CD14-positive monocyte (primary cell): ENCODE measurements around the gene PTGDS. TPM values are rescaled to one million over a fixed set of nuclear protein-coding genes. Genes with fewer than 3 reads are reported as not detected.

Source experiments
- DNase-seq, 3 donors: peaks; one replicate each; pipeline ENCODE4 v3.0.0-alpha.2; 2011 to 2022
- H2AFZ ChIP-seq: 2 replicates; pipeline ENCODE4 v1.6.0; 2012; ENCODE audit warnings: mild to moderate bottlenecking, low read depth, low read length, inconsistent platforms; ENCODE audit not compliant: insufficient read depth, poor library complexity, severe bottlenecking
- H3K27ac ChIP-seq, 2 donors: 1 replicate in 1 of 2; 2 replicates in 1 of 2; pipeline ENCODE4 v1.5.1; 2012 to 2013; ENCODE audit warnings: low read length in 2 of 2, control low read depth in 1 of 2, inconsistent platforms in 1 of 2, low read depth in 1 of 2, mild to moderate bottlenecking in 1 of 2
- H3K27me3 ChIP-seq, 2 donors: one replicate each; pipeline versions ENCODE4 v1.6.0 to v1.6.1; 2011 to 2013; ENCODE audit warnings: low read length in 2 of 2; ENCODE audit not compliant: control insufficient read depth in 2 of 2, insufficient read depth in 2 of 2
- H3K36me3 ChIP-seq, 2 donors: replicated peaks in 1 of 2; 1 replicate in 1 of 2; 2 replicates in 1 of 2; pipeline versions ENCODE4 v1.5.1 to v1.6.1; 2012 to 2013; ENCODE audit warnings: low read length in 2 of 2, control low read depth in 1 of 2, inconsistent platforms in 1 of 2, mild to moderate bottlenecking in 1 of 2; ENCODE audit not compliant: insufficient read depth in 2 of 2, control insufficient read depth in 1 of 2
- H3K4me1 ChIP-seq, 2 donors: 1 replicate in 1 of 2; 2 replicates in 1 of 2; pipeline versions ENCODE4 v1.5.1 to v1.6.1; 2012 to 2013; ENCODE audit warnings: low read length in 2 of 2, control low read depth in 1 of 2, inconsistent platforms in 1 of 2, mild to moderate bottlenecking in 1 of 2, moderate library complexity in 1 of 2; ENCODE audit not compliant: insufficient read depth in 2 of 2, control insufficient read depth in 1 of 2
- H3K4me2 ChIP-seq: replicated peaks from 2 replicates; pipeline ENCODE3; 2012; ENCODE audit warnings: low read length, moderate library complexity, mild to moderate bottlenecking; ENCODE audit not compliant: poor library complexity, severe bottlenecking; ENCODE audit errors: extremely low read depth
- H3K4me3 ChIP-seq, 3 experiments: fragments of 200-600 bp in 1 of 3; sonication (generic) in 1 of 3; replicated peaks in 1 of 3; 1 replicate in 2 of 3; 2 replicates in 1 of 3; pipeline ENCODE4 v1.5.1; 2011 to 2013; ENCODE audit warnings: low read length in 3 of 3, mild to moderate bottlenecking in 3 of 3, control low read depth in 2 of 3, low read depth in 2 of 3, inconsistent platforms in 1 of 3, moderate library complexity in 1 of 3
- H3K79me2 ChIP-seq: 2 replicates; pipeline ENCODE4 v1.6.0; 2012; ENCODE audit warnings: mild to moderate bottlenecking, control low read depth, inconsistent platforms, low read length, moderate library complexity; ENCODE audit not compliant: insufficient read depth
- H3K9ac ChIP-seq: 2 replicates; pipeline ENCODE4 v1.6.0; 2017; ENCODE audit warnings: low read length, mild to moderate bottlenecking; ENCODE audit not compliant: insufficient read depth, poor library complexity, severe bottlenecking
- H3K9me3 ChIP-seq, 2 donors: replicated peaks in 1 of 2; 1 replicate in 1 of 2; 2 replicates in 1 of 2; pipeline versions ENCODE4 v1.5.1 to v1.6.1; 2012 to 2013; ENCODE audit warnings: low read length in 2 of 2, control low read depth in 1 of 2; ENCODE audit not compliant: control insufficient read depth in 1 of 2, insufficient read depth in 1 of 2
- H4K20me1 ChIP-seq: 2 replicates; pipeline ENCODE4 v1.6.0; 2012; ENCODE audit warnings: mild to moderate bottlenecking, low read length, control low read depth, moderate library complexity; ENCODE audit not compliant: insufficient read depth
- H3K27ac Mint-ChIP-seq, 7 donors: one replicate each; pipeline ENCODE4 v1.8.0; 2020; ENCODE audit warnings: mild to moderate bottlenecking in 7 of 7, mixed read lengths in 7 of 7, moderate library complexity in 6 of 7, inconsistent platforms in 2 of 7
- H3K27me3 Mint-ChIP-seq, 3 donors: one replicate each; pipeline ENCODE4 v1.8.0; 2021 to 2022; ENCODE audit warnings: low read depth in 3 of 3, mild to moderate bottlenecking in 3 of 3, mixed read lengths in 3 of 3, moderate library complexity in 3 of 3, inconsistent platforms in 1 of 3
- H3K36me3 Mint-ChIP-seq, 2 donors: one replicate each; pipeline ENCODE4 v1.8.0; 2020; ENCODE audit warnings: mixed read lengths in 2 of 2, inconsistent platforms in 1 of 2, mild to moderate bottlenecking in 1 of 2
- H3K4me1 Mint-ChIP-seq: one replicate; pipeline ENCODE4 v1.8.0; 2020; ENCODE audit warnings: mild to moderate bottlenecking, mixed read lengths
- H3K4me3 Mint-ChIP-seq, 2 donors: one replicate each; pipeline ENCODE4 v1.8.0; 2020; ENCODE audit warnings: mild to moderate bottlenecking in 2 of 2, mixed read lengths in 2 of 2, moderate library complexity in 1 of 2
- H3K9me3 Mint-ChIP-seq, 7 donors: one replicate each; pipeline ENCODE4 v1.8.0; 2020 to 2022; ENCODE audit warnings: mixed read lengths in 7 of 7, mild to moderate bottlenecking in 6 of 7, moderate library complexity in 6 of 7, inconsistent platforms in 2 of 7
- WGBS: methylation state at CpG from one replicate; pipeline ENCODE4 v1.1.5; 2013; ENCODE audit warnings: missing lambda C conversion rate; ENCODE audit not compliant: insufficient coverage; 5-methylcytosine and 5-hydroxymethylcytosine counted together
- intact Hi-C, 2 donors: fragments of 100-400 bp; cut with micrococcal nuclease; formaldehyde crosslinking; loops; one replicate each; pipeline versions ENCODE4 v1.15.0 to v1.15.1; 2023
- polyA plus RNA-seq, 3 donors: library from polyadenylated mRNA; depleted of rRNA in 1 of 3; unstranded in 2 of 3; stranded (reverse) in 1 of 3; fragments of 300-500 nt in 2 of 3; fragments of >200 nt in 1 of 3; fragmentation: Illumina TruSeq in 2 of 3; gene quantifications; 1 replicate in 2 of 3; 2 replicates in 1 of 3; pipeline ENCODE4 v1.2.3, GENCODE V29; 2012 to 2021
- TF ChIP-seq, protein P1 (sequence below): fragments of 200-600 bp; IDR thresholded peaks from one replicate; pipeline ENCODE4 v1.8.0; 2022; ENCODE audit warnings: antibody characterized with exemption, mild to moderate bottlenecking

Gene PTGDS
- polyA plus RNA-seq, 3 donors: 0.34 to 1.5 TPM; not detected in 1

DNA sequence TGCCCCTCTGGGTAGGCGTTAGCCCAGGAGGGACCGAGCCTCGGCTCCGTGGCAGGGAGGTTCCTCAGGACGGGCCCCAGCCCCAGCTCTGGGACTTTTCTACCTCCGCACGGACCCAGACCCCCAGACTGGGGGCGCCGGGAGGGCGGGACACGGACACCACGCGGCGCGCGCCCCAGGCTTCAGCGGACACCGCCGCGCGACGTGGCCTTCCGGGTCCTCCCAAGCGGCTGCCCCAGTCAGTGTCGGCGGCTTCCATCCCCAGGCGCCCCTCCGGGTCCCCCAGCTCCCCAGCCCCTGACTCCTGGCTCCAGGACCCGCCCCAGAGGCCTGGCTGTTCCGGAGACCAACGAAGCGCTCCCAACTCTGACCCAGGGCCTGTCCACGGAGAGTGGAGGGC is 8.5 kb downstream of the PTGDS start:
- TF ChIP-seq, protein P1, sequence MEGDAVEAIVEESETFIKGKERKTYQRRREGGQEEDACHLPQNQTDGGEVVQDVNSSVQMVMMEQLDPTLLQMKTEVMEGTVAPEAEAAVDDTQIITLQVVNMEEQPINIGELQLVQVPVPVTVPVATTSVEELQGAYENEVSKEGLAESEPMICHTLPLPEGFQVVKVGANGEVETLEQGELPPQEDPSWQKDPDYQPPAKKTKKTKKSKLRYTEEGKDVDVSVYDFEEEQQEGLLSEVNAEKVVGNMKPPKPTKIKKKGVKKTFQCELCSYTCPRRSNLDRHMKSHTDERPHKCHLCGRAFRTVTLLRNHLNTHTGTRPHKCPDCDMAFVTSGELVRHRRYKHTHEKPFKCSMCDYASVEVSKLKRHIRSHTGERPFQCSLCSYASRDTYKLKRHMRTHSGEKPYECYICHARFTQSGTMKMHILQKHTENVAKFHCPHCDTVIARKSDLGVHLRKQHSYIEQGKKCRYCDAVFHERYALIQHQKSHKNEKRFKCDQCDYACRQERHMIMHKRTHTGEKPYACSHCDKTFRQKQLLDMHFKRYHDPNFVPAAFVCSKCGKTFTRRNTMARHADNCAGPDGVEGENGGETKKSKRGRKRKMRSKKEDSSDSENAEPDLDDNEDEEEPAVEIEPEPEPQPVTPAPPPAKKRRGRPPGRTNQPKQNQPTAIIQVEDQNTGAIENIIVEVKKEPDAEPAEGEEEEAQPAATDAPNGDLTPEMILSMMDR: no peak
- H3K4me2 ChIP-seq: no peak overlapping the region
- Mint-ChIP-seq H3K27me3 (peaks cover 55 to 65% (median 61%) of the 10 kb centered on the region in 3 donors), H3K36me3 (peaks cover 0 to 3% of the 10 kb centered on the region in 2 donors), H3K27ac (no peak overlapping the region), H3K9me3 (peaks cover 0 to 10% (median 0%) of the 10 kb centered on the region in 7 donors), H3K4me1 (peaks cover 4% of the 10 kb centered on the region), H3K4me3 (peak overlapping the region in 1 of 2 donors; percentile 68)
- H4K20me1 ChIP-seq: no peaks in the 10 kb centered on the region
- H3K79me2 ChIP-seq: no peaks in the 10 kb centered on the region
- peaks cover under 1% of the 10 kb centered on the region in 2 donors for H3K4me1 ChIP-seq
- H2AFZ ChIP-seq: no peak overlapping the region
- no peak overlapping the region for H3K27ac ChIP-seq
- no peak overlapping the region for H3K4me3 ChIP-seq
- H3K36me3 ChIP-seq: no peaks in the 10 kb centered on the region
- H3K27me3 ChIP-seq: peaks cover 19 to 45% of the 10 kb centered on the region in 2 donors
- intact Hi-C loops: no loop called here
- DNase-seq: no peak
- H3K9me3 ChIP-seq: no peaks in the 10 kb centered on the region
- 17% methylated on average over 32 of the region's 33 CpGs for WGBS
- H3K9ac ChIP-seq: no peak overlapping the region

DNA sequence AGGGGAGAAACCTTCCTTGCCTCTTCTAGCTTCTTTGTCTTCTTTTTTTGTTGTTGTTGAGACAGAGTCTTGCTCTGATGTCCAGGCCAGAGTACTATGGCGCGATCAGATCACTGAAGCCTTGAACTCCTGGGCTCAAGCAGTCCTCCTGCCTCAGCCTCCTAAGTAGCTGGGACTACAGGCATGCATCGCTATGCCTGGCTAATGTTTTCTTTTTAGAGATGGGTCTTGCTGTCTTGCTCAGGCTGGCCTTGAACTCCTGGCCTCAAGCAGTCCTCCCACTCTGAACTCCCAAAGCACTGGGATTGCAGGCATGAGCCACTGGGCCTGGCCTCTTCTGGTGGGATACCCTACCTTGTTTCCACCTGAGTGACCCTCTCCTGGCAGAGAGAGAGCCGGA is 11.6 kb downstream of the PTGDS start:
- Histone ChIP-seq H3K9ac (no peak overlapping the region), H3K4me2 (no peak overlapping the region), H3K27ac (no peak overlapping the region), H3K27me3 (peaks cover 19 to 39% of the 10 kb centered on the region in 2 donors), H3K4me3 (no peak overlapping the region), H3K79me2 (peaks cover 15% of the 10 kb centered on the region), H3K4me1 (peaks cover 23 to 28% of the 10 kb centered on the region in 2 donors), H3K36me3 (peaks cover 0 to 6% of the 10 kb centered on the region in 2 donors), H2AFZ (no peak overlapping the region), H4K20me1 (peaks cover 13% of the 10 kb centered on the region), H3K9me3 (no peaks in the 10 kb centered on the region)
- Mint-ChIP-seq H3K4me1 (peaks cover 27% of the 10 kb centered on the region), H3K27ac (no peak overlapping the region), H3K9me3 (peaks cover 0 to 12% (median 0%) of the 10 kb centered on the region in 7 donors), H3K27me3 (peaks cover 42 to 56% (median 53%) of the 10 kb centered on the region in 3 donors), H3K36me3 (peaks cover 6 to 9% of the 10 kb centered on the region in 2 donors), H3K4me3 (no peak overlapping the region)
- 100% methylated on average over 3 of the region's 4 CpGs for WGBS
- TF ChIP-seq, protein P1: no peak
- DNase-seq: no peak
- intact Hi-C loops: no loop called here
